HCT116 (cell line): ENCODE measurements around the gene UTP20.

ENCODE experiments used
- CBX3 ChIP-seq: IDR thresholded peaks from 2 replicates; pipeline ENCODE4 v1.6.1; 2012; ENCODE audit warnings: low read depth
- CTCF ChIP-seq, 3 experiments: fragments of 200-600 bp in 1 of 3; sonication (generic) in 1 of 3; IDR thresholded peaks in 2 of 3; conservative IDR thresholded peaks in 1 of 3; 2 replicates each; pipeline ENCODE4 v1.5.1; 2012 to 2017; ENCODE audit warnings: low read depth in 2 of 3, low read length in 2 of 3, antibody characterized with exemption in 1 of 3, borderline replicate concordance in 1 of 3, control low read depth in 1 of 3, mild to moderate bottlenecking in 1 of 3, mixed read lengths in 1 of 3, mixed run types in 1 of 3, moderate library complexity in 1 of 3; ENCODE audit not compliant: insufficient read depth in 1 of 3
- EZH2 ChIP-seq: fragments of 200-600 bp; sonication (generic); IDR thresholded peaks from 2 replicates; pipeline ENCODE4 v1.6.1; 2017; ENCODE audit warnings: antibody characterized with exemption, mixed run types
- POLR2A ChIP-seq: IDR thresholded peaks from 2 replicates; pipeline ENCODE4 v1.7.0; 2011; ENCODE audit warnings: borderline replicate concordance; ENCODE audit not compliant: insufficient read depth, insufficient read length; ENCODE audit errors: extremely low read depth
- POLR2AphosphoS5 ChIP-seq: IDR thresholded peaks from 2 replicates; pipeline ENCODE4 v1.6.1; 2011; ENCODE audit warnings: mild to moderate bottlenecking, low read depth, low read length, moderate library complexity
- TCF7L2 ChIP-seq: IDR thresholded peaks from 2 replicates; pipeline ENCODE4 v1.7.0; 2011; ENCODE audit warnings: borderline replicate concordance, inconsistent platforms; ENCODE audit not compliant: insufficient read depth, insufficient read length; ENCODE audit errors: extremely low read depth

GRCh38 chr12:101327546-101327945 lies 47.6 kb downstream of the UTP20 start:
- TF ChIP-seq CTCF (IDR thresholded peaks at IDR 0.05 in 2 of 3, conservative IDR thresholded peaks at IDR 0.05 in 1 of 3; ENCODE audit: borderline replicate concordance in 1 of 3, insufficient read depth in 1 of 3, low read depth in 2 of 3, low read length in 2 of 3) = no peak
- no peak for TF ChIP-seq CBX3
- no peak for TF ChIP-seq EZH2
- TF ChIP-seq TCF7L2 = no peak
- TF ChIP-seq POLR2A = no peak
- TF ChIP-seq POLR2AphosphoS5 = no peak
